HG03066 (cell line): ENCODE data around the gene CYP2R1.

ENCODE experiments used
- ATAC-seq: cut with Tn5 transposase; IDR thresholded peaks from one replicate; pipeline ENCODE4 v1.9.1; 2021; ENCODE audit warnings: low read depth; ENCODE audit not compliant: unreplicated experiment

Gene CYP2R1

DNA sequence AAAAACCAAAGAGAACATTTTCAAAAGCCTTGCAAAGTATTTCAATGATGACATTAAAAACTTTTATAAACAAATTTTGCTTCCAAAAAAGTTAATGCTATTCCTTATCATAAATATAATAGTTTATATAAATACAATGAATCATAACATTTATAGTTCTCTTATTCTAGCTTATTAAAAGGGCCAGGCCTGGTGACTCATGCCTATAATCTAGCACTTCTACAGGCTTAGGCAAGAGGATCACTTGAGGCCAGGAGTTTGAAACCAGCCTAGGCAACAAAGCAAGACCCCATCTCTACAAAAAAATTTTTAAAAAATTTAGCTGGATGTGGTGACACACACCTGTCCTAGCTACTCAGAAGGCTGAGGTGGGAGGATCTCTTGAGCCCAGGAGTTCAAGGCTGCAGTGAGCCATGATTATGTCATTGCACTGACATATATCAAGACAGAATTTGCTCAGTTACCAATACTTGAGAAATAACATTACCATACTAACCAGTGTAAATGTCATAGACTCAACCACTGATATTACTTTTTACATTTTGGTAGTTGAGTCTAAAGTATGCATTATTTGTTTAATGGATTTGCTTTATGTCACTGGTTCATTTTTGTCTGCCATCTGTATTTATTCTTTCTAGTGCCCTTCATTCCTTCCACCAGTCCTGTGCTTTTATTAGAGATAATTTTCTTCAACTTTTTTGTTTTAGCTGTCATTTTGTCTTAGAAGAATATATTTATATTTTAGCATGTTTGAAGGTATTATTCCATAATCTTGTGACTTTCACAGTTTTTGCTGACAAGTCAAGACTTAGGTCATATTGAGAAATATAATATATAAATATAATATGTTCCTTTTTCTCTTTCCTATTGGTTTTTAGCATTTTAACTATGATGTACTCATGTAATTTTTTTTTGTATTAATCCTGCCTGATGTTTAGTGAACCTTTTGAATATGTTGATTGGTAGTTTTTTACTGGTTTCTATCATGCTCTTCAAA, 56.2 kb downstream of the CYP2R1 start:
- ATAC-seq: no peak
